Caki2 (cell line): ENCODE measurements around the gene RASGRF1. TPM values are rescaled to one million over a fixed set of nuclear protein-coding genes. Genes with fewer than 3 reads are reported as not detected.

Experiments used
- DNase-seq: peaks from one replicate; pipeline ENCODE4 v3.0.0-alpha.2; 2015; ENCODE audit warnings: low read depth
- in situ Hi-C: cut with HindIII; loops from 2 replicates; pipeline ENCODE4 v1.10.0; 2016; ENCODE audit warnings: low sequenced_read_pairs, low pct_unique_long_range_greater_than_20kb, mixed read lengths
- total RNA-seq: library from RNA; depleted of rRNA; stranded (reverse); fragments of >200 nt; shearing (Covaris generic); gene quantifications from 2 replicates; pipeline ENCODE4 v1.2.3, GENCODE V29; 2014; ENCODE audit warnings: low replicate concordance; rRNA removed

The RASGRF1 gene, protein sequence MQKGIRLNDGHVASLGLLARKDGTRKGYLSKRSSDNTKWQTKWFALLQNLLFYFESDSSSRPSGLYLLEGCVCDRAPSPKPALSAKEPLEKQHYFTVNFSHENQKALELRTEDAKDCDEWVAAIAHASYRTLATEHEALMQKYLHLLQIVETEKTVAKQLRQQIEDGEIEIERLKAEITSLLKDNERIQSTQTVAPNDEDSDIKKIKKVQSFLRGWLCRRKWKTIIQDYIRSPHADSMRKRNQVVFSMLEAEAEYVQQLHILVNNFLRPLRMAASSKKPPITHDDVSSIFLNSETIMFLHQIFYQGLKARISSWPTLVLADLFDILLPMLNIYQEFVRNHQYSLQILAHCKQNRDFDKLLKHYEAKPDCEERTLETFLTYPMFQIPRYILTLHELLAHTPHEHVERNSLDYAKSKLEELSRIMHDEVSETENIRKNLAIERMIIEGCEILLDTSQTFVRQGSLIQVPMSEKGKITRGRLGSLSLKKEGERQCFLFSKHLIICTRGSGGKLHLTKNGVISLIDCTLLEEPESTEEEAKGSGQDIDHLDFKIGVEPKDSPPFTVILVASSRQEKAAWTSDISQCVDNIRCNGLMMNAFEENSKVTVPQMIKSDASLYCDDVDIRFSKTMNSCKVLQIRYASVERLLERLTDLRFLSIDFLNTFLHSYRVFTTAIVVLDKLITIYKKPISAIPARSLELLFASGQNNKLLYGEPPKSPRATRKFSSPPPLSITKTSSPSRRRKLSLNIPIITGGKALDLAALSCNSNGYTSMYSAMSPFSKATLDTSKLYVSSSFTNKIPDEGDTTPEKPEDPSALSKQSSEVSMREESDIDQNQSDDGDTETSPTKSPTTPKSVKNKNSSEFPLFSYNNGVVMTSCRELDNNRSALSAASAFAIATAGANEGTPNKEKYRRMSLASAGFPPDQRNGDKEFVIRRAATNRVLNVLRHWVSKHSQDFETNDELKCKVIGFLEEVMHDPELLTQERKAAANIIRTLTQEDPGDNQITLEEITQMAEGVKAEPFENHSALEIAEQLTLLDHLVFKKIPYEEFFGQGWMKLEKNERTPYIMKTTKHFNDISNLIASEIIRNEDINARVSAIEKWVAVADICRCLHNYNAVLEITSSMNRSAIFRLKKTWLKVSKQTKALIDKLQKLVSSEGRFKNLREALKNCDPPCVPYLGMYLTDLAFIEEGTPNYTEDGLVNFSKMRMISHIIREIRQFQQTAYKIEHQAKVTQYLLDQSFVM (N-terminal part only)
- total RNA-seq, result not detected in 2 replicates

GRCh38 chr15:79090487-79091203, at the start of gene RASGRF1:
Gene RASGRF1 (minus strand): TSS chr15:79090780. CDS start chr15:79090498, 282 bp downstream.
- no peak for DNase-seq
- in situ Hi-C loops, result no loop called here

GRCh38 chr15:79136434-79137046, 46.0 kb upstream of the RASGRF1 start:
- no peak for DNase-seq
- in situ Hi-C loops, result no loop called here

DNA sequence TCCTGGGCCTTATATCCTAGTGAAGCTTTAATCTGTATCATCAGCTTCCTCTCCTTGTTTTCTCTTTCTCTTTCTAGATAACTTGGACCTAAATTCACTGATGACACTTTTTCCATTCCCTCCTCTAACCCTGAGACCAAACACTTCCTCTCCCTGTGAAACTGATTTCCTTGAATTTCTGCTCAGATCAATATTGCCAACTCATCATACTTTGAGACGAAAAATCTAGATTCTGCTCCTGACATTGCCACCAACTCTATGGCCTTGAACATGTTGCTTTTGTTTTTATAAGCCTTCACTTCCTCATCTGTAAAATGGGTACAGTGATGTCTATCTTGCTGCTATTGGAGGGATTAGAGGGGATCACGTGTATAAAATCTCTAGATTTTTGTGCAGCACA, 42.7 kb upstream of the RASGRF1 start:
- DNase-seq, result no peak
- in situ Hi-C loops, result no loop called here

DNA sequence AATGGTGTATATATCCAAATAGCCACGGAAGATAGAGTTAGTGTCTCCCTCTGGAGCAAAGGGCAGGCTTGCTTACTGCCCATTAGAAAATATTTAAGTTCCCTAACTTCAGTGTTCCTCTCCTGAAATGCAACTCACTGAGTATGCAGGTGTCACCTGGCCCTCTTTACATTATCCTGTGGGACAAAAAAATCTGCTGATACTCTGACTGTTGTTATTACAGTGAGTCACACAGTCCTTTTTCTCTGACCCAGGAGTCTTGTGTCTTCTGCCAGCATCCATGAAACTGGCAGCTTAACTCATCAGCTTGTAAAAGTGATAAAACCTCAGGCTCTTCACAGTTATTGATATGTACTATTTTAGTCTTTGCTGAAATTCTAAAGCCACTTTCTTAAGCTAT, 42.2 kb upstream of the RASGRF1 start:
- in situ Hi-C loops, result no loop called here
- peak; percentile 3 for DNase-seq

- no peak for DNase-seq
- in situ Hi-C loops, result no loop called here
Observed at GRCh38 chr15:79132361-79132760, 41.8 kb upstream of the RASGRF1 start.

DNA sequence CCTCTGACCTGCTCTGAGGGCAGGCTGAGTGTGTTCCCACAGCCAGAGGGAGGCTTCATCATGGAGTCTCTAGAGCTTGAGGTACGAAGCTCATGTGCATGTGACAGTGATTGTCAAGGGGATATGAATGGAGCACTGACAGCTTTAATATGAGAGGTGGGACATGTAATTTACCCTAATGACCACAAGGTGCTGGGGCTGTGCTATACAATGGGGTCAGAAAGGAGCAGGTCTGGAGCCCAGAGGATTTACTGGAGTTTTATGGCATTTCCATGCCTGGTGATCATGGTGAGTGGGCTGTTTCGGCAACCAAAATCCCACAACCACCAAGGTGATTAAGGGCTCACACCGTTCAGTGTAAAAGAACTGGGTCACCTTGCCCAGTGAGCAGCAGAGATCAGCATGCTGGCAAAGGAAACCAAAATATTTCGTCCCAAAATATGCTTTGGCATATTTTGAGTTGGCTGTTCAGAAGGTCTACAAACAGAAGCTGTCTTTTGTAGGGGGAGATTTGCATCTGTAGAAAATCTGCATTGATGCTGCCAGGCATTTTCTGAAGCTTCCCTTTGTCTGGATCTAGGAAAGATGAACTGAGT, 40.1 kb upstream of the RASGRF1 start:
- DNase-seq, result no peak
- in situ Hi-C loops, result no loop called here

DNA sequence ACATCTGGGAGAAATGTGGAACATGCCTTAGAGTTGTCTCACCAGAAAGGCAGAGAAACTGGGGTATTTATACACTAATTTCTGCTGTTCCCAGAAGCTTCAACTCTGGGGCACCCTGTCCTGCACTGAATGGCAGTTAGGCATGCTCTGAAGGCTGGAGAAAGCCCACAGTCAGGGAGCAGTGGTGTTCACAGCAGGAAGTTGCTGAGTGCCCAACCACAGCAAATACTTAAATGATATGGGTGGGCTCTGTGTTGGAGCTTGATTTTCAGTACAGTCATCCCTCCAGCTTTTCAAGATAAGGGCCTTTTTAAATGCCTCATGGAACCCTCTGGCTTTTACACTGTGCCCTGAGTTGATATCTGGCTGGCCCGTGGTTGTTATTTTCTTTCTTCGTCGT, 38.7 kb upstream of the RASGRF1 start:
- no peak for DNase-seq
- in situ Hi-C loops, result no loop called here

DNA sequence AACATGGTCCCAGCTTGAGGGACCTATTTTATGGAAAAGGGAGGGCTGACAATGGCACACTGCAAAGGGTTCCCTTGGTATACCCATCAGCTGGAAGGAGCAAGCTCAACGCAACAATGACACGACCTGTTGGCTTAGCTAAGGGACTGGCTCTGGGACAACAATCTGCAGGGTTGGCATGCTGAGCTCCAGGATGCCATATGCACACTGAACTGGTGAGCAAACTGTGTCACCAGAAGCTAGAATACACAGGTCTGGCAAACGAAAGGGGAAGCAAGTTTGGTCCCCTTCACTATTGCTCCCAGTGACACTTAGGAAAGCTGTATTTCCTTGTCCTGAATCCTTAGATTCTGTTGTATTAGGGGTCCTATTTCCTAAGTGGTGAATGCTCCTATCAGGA, 38.0 kb upstream of the RASGRF1 start:
- in situ Hi-C loops, result no loop called here
- no peak for DNase-seq

- in situ Hi-C loops, result no loop called here
- no peak for DNase-seq
Observed at GRCh38 chr15:79124388-79124787, 33.8 kb upstream of the RASGRF1 start.

GRCh38 chr15:79122991-79123390, 32.4 kb upstream of the RASGRF1 start:
- in situ Hi-C loops, result no loop called here
- DNase-seq, result no peak

GRCh38 chr15:79122391-79122790, 31.8 kb upstream of the RASGRF1 start:
- in situ Hi-C loops, result no loop called here
- no peak for DNase-seq

DNA sequence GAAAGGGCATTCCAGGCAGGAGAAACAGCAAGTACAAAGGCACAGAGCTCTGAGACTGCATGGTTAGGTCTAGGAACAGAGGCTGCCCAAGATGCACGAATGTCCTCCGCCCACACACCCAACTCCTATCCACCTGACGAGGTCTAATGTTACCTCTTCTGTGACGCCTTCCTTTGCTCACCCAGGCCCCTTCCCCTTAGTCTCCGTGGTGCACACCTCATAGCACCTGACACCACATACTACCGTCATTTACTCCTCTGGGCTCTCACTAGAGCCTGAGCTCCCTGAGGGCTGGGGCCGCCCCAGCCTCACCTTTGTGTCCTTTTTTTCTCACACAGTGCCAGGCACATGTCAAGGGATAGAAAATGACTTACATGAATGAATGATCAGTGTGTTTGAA, 31.0 kb upstream of the RASGRF1 start:
- in situ Hi-C loops, result no loop called here
- no peak for DNase-seq

- in situ Hi-C loops, result no loop called here
Observed at GRCh38 chr15:79117442-79118204, 27.0 kb upstream of the RASGRF1 start.

GRCh38 chr15:79116771-79117170, 26.2 kb upstream of the RASGRF1 start:
- in situ Hi-C loops, result no loop called here
- DNase-seq, result no peak

More at GRCh38 chr15:79117442-79118204, 27.0 kb upstream of the RASGRF1 start:
- DNase-seq, result no peak

DNA sequence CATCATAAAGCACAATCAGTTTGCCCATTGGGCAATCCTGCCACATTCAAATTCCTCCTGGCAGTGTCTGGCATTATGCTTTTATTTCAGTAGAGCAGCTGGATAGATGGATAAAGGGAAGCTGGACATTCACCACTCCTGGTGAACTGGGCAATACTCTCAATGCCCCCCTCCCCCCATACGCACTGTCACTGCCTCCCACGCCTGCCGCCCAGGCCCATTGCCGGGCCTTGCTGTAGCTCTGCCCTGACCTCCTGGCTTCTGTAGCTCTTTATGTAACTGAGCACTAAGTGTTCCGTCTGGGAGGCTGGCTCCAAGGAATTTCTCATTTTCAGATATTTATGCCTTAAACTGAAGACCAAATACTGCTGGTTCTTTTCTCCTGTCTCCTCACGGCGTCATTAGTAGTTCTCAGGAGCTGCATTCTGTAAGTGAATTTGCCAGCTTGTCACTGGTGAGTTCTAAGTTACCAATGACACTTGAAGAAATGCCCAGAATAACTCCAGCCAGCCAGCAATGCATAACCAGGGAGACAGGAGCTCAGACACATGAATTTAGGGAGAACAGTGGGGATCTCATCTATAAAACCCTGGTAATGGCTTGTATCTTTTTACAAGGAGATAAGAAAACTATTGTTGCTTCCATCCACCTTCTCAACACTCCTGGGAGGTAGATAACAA, 25.5 kb upstream of the RASGRF1 start:
- DNase-seq, result no peak
- in situ Hi-C loops, result no loop called here

GRCh38 chr15:79113831-79114230, 23.3 kb upstream of the RASGRF1 start:
- in situ Hi-C loops, result no loop called here
- DNase-seq, result no peak
